ENCODE data around the gene DCAF12L2. TPM values are rescaled to one million over a fixed set of nuclear protein-coding genes. Genes with fewer than 3 reads are reported as not detected.
"Not testable (repeated sequence)": the region's sequence is repeated elsewhere in the genome, so short reads cannot be mapped to it uniquely, and the experiment has no call there.

DCAF12L2 gene
- under 1 TPM in 1 of 2 donors, not detected in 1; 0.22 TPM for total RNA-seq
- long read RNA-seq, result 0 reads

- DNase-seq (no peak), ATAC-seq (no peak)
- intact Hi-C loops (cut with DNase I, micrococcal nuclease), result no loop called here
These were observed at the start of gene DCAF12L2 for GRCh38 chrX:126165721-126166461. Gene DCAF12L2, minus strand, starts transcription at chrX:126166289. Its CDS starts 365 bp downstream, at chrX:126165924.

- ATAC-seq; intact Hi-C loops (cut with DNase I, micrococcal nuclease); DNase-seq: not testable (repeated sequence)
These were observed 24.8 kb upstream of the DCAF12L2 start for GRCh38 chrX:126190888-126191287.

- no peak for ATAC-seq
- intact Hi-C loops (cut with DNase I, micrococcal nuclease), result no loop called here
- no peak for DNase-seq
These were observed 11.2 kb upstream of the DCAF12L2 start for GRCh38 chrX:126177133-126177840.

- intact Hi-C loops (cut with DNase I, micrococcal nuclease), result no loop called here
- ATAC-seq, result no peak
- DNase-seq, result no peak
These were observed 4.6 kb upstream of the DCAF12L2 start for GRCh38 chrX:126170720-126171119.

- intact Hi-C loops (cut with DNase I, micrococcal nuclease), result no loop called here
- no peak for DNase-seq
- ATAC-seq, result no peak
These were observed 1.5 kb upstream of the DCAF12L2 start for GRCh38 chrX:126167560-126167959.

GRCh38 chrX:126165401-126165720 is 728 bp downstream of the DCAF12L2 start:
- ATAC-seq (no peak), DNase-seq (no peak)
- intact Hi-C loops (cut with DNase I, micrococcal nuclease), result no loop called here

- DNase-seq (no peak), ATAC-seq (no peak)
- intact Hi-C loops (cut with DNase I, micrococcal nuclease), result no loop called here
These were observed 1.2 kb downstream of the DCAF12L2 start for GRCh38 chrX:126164689-126165400.

- DNase-seq, result no peak
- intact Hi-C loops (cut with DNase I, micrococcal nuclease), result no loop called here
- ATAC-seq, result no peak
These were observed 1.9 kb downstream of the DCAF12L2 start for GRCh38 chrX:126164226-126164625.

- intact Hi-C loops (cut with DNase I, micrococcal nuclease), result no loop called here
- no peak for DNase-seq
- no peak for ATAC-seq
These were observed 25.1 kb downstream of the DCAF12L2 start for GRCh38 chrX:126141014-126141413.

- ATAC-seq, result no peak
- intact Hi-C loops (cut with DNase I, micrococcal nuclease), result no loop called here
- DNase-seq, result no peak
These were observed 28.2 kb downstream of the DCAF12L2 start for GRCh38 chrX:126137899-126138298.

GRCh38 chrX:126124721-126125120 is 41.4 kb downstream of the DCAF12L2 start:
- DNase-seq (no peak), ATAC-seq (no peak)
- intact Hi-C loops (cut with DNase I, micrococcal nuclease), result no loop called here

All from left colon (tissue), 2 donors.